ENCODE results near the gene KCNJ10. TPM values are rescaled to one million over a fixed set of nuclear protein-coding genes. Genes with fewer than 3 reads are reported as not detected.
A peak's percentile ranks its signal among the peaks of the same experiment; 100 is the strongest.

KCNJ10 gene
- total RNA-seq, 2 experiments from 2014 or later: 0.29 TPM; not detected in 1

- Histone ChIP-seq H3K4me2 (ENCODE audit: low read length) (no peak overlapping the region), H3K4me3 (ENCODE audit: low read depth, low read length, poor library complexity, severe bottlenecking) (no peak overlapping the region), H3K36me3 (ENCODE audit: insufficient read depth, low read length) (no peaks in the 10 kb centered on the region), H3K79me2 (ENCODE audit: insufficient read depth, low read depth, low read length) (no peaks in the 10 kb centered on the region), H3K4me1 (ENCODE audit: insufficient read depth, low read length, poor library complexity, severe bottlenecking) (no peaks in the 10 kb centered on the region), H3K9me2 (ENCODE audit: insufficient read depth, low read length) (no peaks in the 10 kb centered on the region), H2AFZ (ENCODE audit: low read length) (no peak overlapping the region), H3K9me3 (ENCODE audit: low read length) (no peaks in the 10 kb centered on the region), H3K27ac (ENCODE audit: low read depth, low read length, poor library complexity, severe bottlenecking) (no peak overlapping the region), H4K20me1 (ENCODE audit: insufficient read depth, low read length) (no peaks in the 10 kb centered on the region)
- no TSS peak for BruUV-seq (replicated peaks)
- CTCF ChIA-PET (ENCODE audit: unreplicated experiment): no interaction called here
- POLR2A ChIA-PET: interaction anchor here (0.8 to 0.9 kb wide), 2 partner anchors 21 to 116 kb away, joined by 3 to 4 read pairs; no protein-coding TSS in a partner anchor
- TF ChIP-seq, protein P1, sequence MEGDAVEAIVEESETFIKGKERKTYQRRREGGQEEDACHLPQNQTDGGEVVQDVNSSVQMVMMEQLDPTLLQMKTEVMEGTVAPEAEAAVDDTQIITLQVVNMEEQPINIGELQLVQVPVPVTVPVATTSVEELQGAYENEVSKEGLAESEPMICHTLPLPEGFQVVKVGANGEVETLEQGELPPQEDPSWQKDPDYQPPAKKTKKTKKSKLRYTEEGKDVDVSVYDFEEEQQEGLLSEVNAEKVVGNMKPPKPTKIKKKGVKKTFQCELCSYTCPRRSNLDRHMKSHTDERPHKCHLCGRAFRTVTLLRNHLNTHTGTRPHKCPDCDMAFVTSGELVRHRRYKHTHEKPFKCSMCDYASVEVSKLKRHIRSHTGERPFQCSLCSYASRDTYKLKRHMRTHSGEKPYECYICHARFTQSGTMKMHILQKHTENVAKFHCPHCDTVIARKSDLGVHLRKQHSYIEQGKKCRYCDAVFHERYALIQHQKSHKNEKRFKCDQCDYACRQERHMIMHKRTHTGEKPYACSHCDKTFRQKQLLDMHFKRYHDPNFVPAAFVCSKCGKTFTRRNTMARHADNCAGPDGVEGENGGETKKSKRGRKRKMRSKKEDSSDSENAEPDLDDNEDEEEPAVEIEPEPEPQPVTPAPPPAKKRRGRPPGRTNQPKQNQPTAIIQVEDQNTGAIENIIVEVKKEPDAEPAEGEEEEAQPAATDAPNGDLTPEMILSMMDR (conservative IDR thresholded peaks at IDR 0.05; ENCODE audit: low read length): no peak
- no peak for TF ChIP-seq EZH2phosphoT487 (IDR thresholded peaks at IDR 0.05; ENCODE audit: borderline replicate concordance, low read depth, low read length)
- intact Hi-C loops (cut with micrococcal nuclease; ENCODE audit: unreplicated experiment): no loop called here
- DNase-seq (ENCODE audit: low spot score): no peak
Measured at GRCh38 chr1:160009081-160009480, 60.9 kb downstream of the KCNJ10 start.

DNA sequence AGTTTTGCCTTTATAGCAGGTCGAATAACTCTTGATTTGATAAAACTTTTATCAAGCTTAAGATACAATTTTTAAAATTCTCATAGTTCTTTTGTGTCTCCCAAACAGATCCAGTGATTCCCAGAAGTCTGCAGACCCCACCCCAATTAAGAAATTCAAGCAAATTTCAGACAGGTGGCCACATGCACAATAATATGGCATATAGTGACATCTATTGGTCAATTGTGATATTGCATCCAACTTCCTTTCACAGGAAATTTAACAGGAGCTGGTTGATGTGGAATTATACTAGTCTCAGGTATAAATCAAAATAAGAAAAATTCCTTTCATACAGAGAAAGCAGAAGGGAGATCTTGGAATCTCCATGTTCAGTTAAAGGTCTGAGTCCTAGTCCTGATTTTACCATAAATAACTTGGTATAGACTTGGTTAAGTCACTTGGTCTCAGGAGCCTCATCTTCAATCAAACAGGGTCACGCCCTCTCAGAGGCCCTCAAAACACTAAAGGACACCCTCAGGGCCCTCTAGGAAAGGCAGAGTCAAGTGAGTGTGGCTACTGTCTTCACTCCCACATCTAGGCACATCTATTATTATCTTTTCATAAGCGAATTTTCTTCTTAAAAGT is 62.3 kb downstream of the KCNJ10 start:
- TF ChIP-seq, protein P1 (conservative IDR thresholded peaks at IDR 0.05; ENCODE audit: low read length): peak; percentile 98
- no peak for TF ChIP-seq EZH2phosphoT487 (IDR thresholded peaks at IDR 0.05; ENCODE audit: borderline replicate concordance, low read depth, low read length)
- H3K9me2 ChIP-seq (ENCODE audit: insufficient read depth, low read length): no peaks in the 10 kb centered on the region
- no peaks in the 10 kb centered on the region for H3K9me3 ChIP-seq (ENCODE audit: low read length)
- peak; percentile 51 for DNase-seq (ENCODE audit: low spot score)
- H3K4me3 ChIP-seq (ENCODE audit: low read depth, low read length, poor library complexity, severe bottlenecking): no peak overlapping the region
- no peaks in the 10 kb centered on the region for H4K20me1 ChIP-seq (ENCODE audit: insufficient read depth, low read length)
- no peak overlapping the region for H3K4me2 ChIP-seq (ENCODE audit: low read length)
- ChIA-PET POLR2A (no interaction called here), CTCF (ENCODE audit: unreplicated experiment) (interaction anchor here (0.6 to 1.8 kb wide), 9 partner anchors 24 to 209 kb away, joined by 3 to 11 read pairs (median 4); partner anchors contain the start of gene PIGM)
- intact Hi-C loops (cut with micrococcal nuclease; ENCODE audit: unreplicated experiment): loop anchor here (1.0 to 2.0 kb wide), 3 partner anchors 71 to 208 kb away; no protein-coding TSS in a partner anchor
- H2AFZ ChIP-seq (ENCODE audit: low read length): no peak overlapping the region
- no peaks in the 10 kb centered on the region for H3K79me2 ChIP-seq (ENCODE audit: insufficient read depth, low read depth, low read length)
- no TSS peak for BruUV-seq (replicated peaks)
- no peak overlapping the region for H3K27ac ChIP-seq (ENCODE audit: low read depth, low read length, poor library complexity, severe bottlenecking)
- H3K4me1 ChIP-seq (ENCODE audit: insufficient read depth, low read length, poor library complexity, severe bottlenecking): no peaks in the 10 kb centered on the region
- no peaks in the 10 kb centered on the region for H3K36me3 ChIP-seq (ENCODE audit: insufficient read depth, low read length)
